A673 (cell line): ENCODE results near the gene SH3BGRL3. TPM values are rescaled to one million over a fixed set of nuclear protein-coding genes. Genes with fewer than 3 reads are reported as not detected.

Source experiments
- BruUV-seq: library from RNA; stranded (reverse); fragments of 400-500 nt; replicated peaks from 2 replicates; lab custom pipeline; 2021; lab: Mats Ljungman, UMichigan
- CTCF ChIA-PET: fragments of 300-600 bp; sonication (Branson Sonifier 250); formaldehyde crosslinking; loops from one replicate; lab custom pipeline; 2022; ENCODE audit warnings: antibody characterized with exemption; lab: Charles Lee
- POLR2A ChIA-PET: fragments of 300-600 bp; sonication (Branson Sonifier 250); formaldehyde crosslinking; loops from one replicate; lab custom pipeline; 2022; ENCODE audit warnings: antibody characterized with exemption; ENCODE audit not compliant: low non-redundant PET; lab: Charles Lee
- DNase-seq: peaks from one replicate; pipeline ENCODE4 v3.0.0-alpha.2; 2015; ENCODE audit warnings: low spot score
- H3K27ac ChIP-seq: fragments of 200-600 bp; sonication (generic); 2 replicates; pipeline ENCODE4 v1.5.1; 2016; ENCODE audit warnings: mixed run types, low read depth, mild to moderate bottlenecking, mixed read lengths, antibody characterized with exemption, low read length; ENCODE audit not compliant: poor library complexity, severe bottlenecking
- H3K27me3 ChIP-seq: fragments of 200-600 bp; sonication (generic); replicated peaks from 2 replicates; pipeline ENCODE4 v1.6.1; 2017; ENCODE audit warnings: mixed run types, low read depth, mild to moderate bottlenecking, mixed read lengths, antibody characterized with exemption, low read length; ENCODE audit not compliant: insufficient read depth, poor library complexity
- H3K36me3 ChIP-seq: fragments of 200-600 bp; sonication (generic); 2 replicates; pipeline ENCODE4 v1.6.1; 2016; ENCODE audit warnings: mixed run types, mild to moderate bottlenecking, mixed read lengths, antibody characterized with exemption, low read length; ENCODE audit not compliant: insufficient read depth, poor library complexity, severe bottlenecking
- H3K4me1 ChIP-seq: fragments of 200-600 bp; sonication (generic); 2 replicates; pipeline ENCODE4 v1.6.1; 2017; ENCODE audit warnings: mixed run types, mild to moderate bottlenecking, mixed read lengths, antibody characterized with exemption, low read length; ENCODE audit not compliant: insufficient read depth, poor library complexity, severe bottlenecking
- H3K4me3 ChIP-seq: fragments of 200-600 bp; sonication (generic); 2 replicates; pipeline ENCODE4 v1.5.1; 2016; ENCODE audit warnings: low read depth, mixed run types, mild to moderate bottlenecking, mixed read lengths, low read length; ENCODE audit not compliant: poor library complexity, severe bottlenecking
- H3K9me3 ChIP-seq: fragments of 200-600 bp; sonication (generic); 2 replicates; pipeline ENCODE4 v1.6.1; 2016; ENCODE audit warnings: mixed run types, low read depth, mild to moderate bottlenecking, mixed read lengths, antibody characterized with exemption, low read length; ENCODE audit not compliant: poor library complexity, severe bottlenecking
- EZH2 ChIP-seq: fragments of 200-600 bp; sonication (generic); IDR thresholded peaks from 2 replicates; pipeline ENCODE4 v1.6.1; 2017; ENCODE audit warnings: borderline replicate concordance, low read depth, mild to moderate bottlenecking, mixed read lengths, antibody characterized with exemption, low read length; ENCODE audit not compliant: poor library complexity, severe bottlenecking
- intact Hi-C: fragments of 100-400 bp; cut with micrococcal nuclease; formaldehyde crosslinking; loops from one replicate; pipeline ENCODE4 v1.10.0; 2022; ENCODE audit not compliant: unreplicated experiment
- total RNA-seq: library from RNA; stranded (reverse); gene quantifications from 2 replicates; pipeline ENCODE4 v1.2.3, GENCODE V29; 2021
- TF ChIP-seq, protein P1 (sequence below): fragments of 300-800, 200-600 bp; sonication (generic); conservative IDR thresholded peaks from 2 replicates; pipeline ENCODE4 v1.5.1; 2017; ENCODE audit warnings: low read depth, mild to moderate bottlenecking, antibody characterized with exemption, low read length, moderate library complexity, mixed read lengths

Gene SH3BGRL3
- total RNA-seq, 1 experiment from 2014 or later: 138 TPM

DNA sequence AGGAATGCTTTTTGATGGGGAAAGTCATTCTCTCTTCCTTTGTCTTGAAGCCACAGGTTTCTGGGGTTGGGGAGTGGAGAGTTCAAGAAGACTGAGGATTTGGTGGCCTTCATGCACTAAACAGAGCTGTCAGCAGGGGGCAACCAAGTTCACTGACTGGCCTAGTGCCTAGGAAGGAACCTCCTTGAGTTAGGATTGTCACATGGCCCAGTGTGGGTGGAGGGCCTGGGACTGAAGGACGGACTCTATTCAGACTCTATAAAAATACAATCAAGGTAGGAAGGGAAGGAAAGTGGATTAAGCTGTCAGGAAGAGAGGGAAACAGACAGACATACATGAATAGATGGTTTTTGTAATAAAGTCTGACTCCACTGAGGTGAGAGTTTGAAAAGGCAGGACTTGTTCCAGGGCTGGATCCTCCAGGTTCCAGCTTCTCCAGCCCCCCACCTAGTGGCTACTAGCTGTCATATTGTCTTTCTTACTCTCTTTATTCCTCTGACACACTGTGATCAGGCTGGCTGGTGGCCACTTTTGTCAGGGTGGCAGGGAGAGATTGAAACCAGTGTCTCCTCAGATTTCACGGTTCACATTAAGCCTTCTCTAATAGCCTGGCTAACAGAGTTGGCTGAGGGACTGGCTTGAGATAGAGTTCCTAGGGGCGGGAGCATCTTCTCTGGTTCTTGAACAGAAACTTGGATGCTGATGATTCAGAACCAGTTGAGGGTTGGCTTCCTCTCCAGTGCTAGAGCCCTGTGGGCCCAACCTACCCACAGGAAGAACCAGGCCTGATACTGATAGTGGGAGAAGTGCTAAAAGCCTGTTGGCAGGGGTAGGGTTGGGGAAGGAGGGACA lies 4.1 kb upstream of the SH3BGRL3 start:
- Histone ChIP-seq H3K4me1 (peaks cover 38% of the 10 kb centered on the region), H3K27ac (peak overlapping the region; percentile 75), H3K4me3 (no peak overlapping the region), H3K36me3 (peaks cover 47% of the 10 kb centered on the region), H3K27me3 (no peaks in the 10 kb centered on the region), H3K9me3 (no peaks in the 10 kb centered on the region)
- TF ChIP-seq EZH2: no peak
- TF ChIP-seq, protein P1, sequence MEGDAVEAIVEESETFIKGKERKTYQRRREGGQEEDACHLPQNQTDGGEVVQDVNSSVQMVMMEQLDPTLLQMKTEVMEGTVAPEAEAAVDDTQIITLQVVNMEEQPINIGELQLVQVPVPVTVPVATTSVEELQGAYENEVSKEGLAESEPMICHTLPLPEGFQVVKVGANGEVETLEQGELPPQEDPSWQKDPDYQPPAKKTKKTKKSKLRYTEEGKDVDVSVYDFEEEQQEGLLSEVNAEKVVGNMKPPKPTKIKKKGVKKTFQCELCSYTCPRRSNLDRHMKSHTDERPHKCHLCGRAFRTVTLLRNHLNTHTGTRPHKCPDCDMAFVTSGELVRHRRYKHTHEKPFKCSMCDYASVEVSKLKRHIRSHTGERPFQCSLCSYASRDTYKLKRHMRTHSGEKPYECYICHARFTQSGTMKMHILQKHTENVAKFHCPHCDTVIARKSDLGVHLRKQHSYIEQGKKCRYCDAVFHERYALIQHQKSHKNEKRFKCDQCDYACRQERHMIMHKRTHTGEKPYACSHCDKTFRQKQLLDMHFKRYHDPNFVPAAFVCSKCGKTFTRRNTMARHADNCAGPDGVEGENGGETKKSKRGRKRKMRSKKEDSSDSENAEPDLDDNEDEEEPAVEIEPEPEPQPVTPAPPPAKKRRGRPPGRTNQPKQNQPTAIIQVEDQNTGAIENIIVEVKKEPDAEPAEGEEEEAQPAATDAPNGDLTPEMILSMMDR: peak; percentile 71
- DNase-seq: peak; percentile 94
- POLR2A ChIA-PET: interaction anchor here (0.7 kb wide), 1 partner anchor 106 kb away, joined by 5 read pairs; no protein-coding TSS in a partner anchor
- BruUV-seq: no TSS peak
- CTCF ChIA-PET: interaction anchor here (0.5 to 1.6 kb wide), 6 partner anchors 9 to 171 kb away, joined by 3 to 9 read pairs (median 4); partner anchors contain the start of gene CEP85
- intact Hi-C loops: loop anchor here (5.0 kb wide), 1 partner anchor 39 kb away; no protein-coding TSS in a partner anchor

DNA sequence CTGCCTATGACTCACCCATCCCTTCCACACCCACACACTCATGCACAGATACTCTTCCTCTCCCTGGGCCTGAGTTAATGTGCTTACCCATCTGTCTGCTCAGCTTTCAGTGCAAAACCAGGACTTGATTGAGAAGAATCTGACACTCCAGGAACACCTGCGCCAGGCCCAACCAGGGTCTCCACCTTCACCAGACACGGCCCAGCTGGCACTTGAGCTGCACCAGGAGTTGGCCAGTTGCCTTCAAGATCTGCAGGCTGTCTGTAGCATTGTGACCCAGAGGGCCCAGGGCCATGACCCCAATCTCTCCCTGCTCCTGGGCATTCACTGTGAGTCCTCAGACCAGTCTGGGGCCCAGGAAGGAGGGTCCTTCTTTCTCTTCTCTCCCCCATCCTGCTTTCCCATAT lies 3.5 kb upstream of the SH3BGRL3 start:
- peaks cover 43% of the 10 kb centered on the region for H3K4me1 ChIP-seq

DNA sequence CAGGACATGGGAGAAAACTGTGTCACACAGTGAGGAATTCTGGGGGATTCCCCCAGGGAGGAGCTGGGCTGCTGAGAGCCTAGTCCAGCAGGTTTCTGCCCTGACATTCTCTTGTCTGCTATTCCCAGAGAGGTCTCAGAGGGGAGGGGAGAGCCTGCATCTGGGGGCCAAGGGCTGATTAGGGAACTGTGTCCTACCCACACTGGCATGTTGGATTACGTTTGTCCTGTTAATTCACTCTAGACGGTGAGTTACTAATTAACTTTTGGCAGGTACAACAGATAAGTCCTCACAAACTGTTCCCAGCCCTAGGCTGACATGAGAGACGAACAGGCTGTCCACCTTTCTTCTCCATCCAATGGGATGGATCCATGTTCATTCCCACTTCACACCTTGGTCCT lies 2.6 kb upstream of the SH3BGRL3 start:
- no peaks in the 10 kb centered on the region for H3K9me3 ChIP-seq
- TF ChIP-seq, protein P1: no peak
- no peak for TF ChIP-seq EZH2
- BruUV-seq: no TSS peak
- intact Hi-C loops: loop anchor here (5.0 kb wide), 1 partner anchor 40 kb away; no protein-coding TSS in a partner anchor
- no peak overlapping the region for H3K4me3 ChIP-seq
- H3K36me3 ChIP-seq: peaks cover 33% of the 10 kb centered on the region
- peak overlapping the region; percentile 75 for H3K27ac ChIP-seq
- H3K27me3 ChIP-seq: no peaks in the 10 kb centered on the region
- CTCF ChIA-PET: interaction anchor here (1.0 kb wide), 1 partner anchor 172 kb away, joined by 3 read pairs; no protein-coding TSS in a partner anchor
- POLR2A ChIA-PET: no interaction called here
- H3K4me1 ChIP-seq: peaks cover 51% of the 10 kb centered on the region
- no peak for DNase-seq

More for the DNA sequence above, 3.5 kb upstream of the SH3BGRL3 start:
- Histone ChIP-seq H3K27ac (peak overlapping the region; percentile 75), H3K36me3 (peaks cover 41% of the 10 kb centered on the region), H3K4me3 (no peak overlapping the region), H3K9me3 (no peaks in the 10 kb centered on the region), H3K27me3 (no peaks in the 10 kb centered on the region)
- CTCF ChIA-PET: interaction anchor here (1.0 to 1.6 kb wide), 6 partner anchors 8 to 172 kb away, joined by 3 to 9 read pairs (median 4); partner anchors contain the start of gene CEP85
- DNase-seq: no peak
- TF ChIP-seq, protein P1: no peak
- no peak for TF ChIP-seq EZH2
- POLR2A ChIA-PET: no interaction called here
- no TSS peak for BruUV-seq
- intact Hi-C loops: loop anchor here (5.0 kb wide), 1 partner anchor 39 kb away; no protein-coding TSS in a partner anchor
